ENCODE measurements around the gene ROBO4.

The ROBO4 gene

DNA sequence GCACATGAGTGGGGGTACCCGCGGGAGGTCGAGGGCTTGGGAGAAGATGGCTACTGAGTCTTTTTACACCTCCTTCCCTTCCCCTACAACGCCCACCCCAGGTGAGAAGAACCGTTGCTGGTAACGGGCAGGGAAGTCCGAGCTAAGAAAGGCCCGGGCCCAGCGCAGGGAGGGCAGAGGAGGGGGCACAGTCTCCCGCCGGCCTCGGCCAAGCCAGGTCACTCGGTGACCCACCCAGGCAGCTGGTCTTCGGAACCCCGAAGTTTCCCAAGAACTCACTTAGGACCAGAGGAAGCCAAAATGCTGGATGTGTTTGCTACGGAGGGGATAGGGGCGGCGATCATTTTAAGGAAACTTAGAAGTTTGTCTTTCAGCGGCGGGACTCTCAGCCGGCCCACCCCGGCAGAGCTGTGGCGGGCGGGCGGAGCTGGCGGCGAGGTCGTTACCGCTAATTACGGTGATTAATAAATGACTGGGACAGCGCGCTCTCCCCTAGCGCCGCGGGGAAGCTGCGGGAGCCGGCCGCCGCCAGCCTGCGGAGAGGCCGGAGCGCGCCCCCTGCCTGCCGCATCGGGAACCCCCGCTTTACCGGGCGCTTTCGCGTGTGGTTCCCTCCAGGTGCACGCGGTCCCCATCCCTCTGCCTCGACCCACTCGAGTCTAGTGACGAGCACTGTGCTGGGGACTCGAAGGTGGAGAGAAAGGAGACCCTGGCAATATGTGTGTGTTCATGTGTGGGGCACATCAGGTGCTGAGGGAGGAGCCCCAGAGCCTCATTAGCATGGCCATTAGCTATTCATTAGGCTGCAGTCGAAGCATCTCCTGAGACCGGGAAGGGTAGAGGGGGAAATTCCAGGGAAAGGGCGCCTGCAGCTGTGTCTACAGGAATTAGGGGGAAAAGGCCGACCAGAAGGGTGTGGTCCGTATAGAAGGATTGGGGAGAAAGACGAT lies 31.5 kb downstream of the ROBO4 start:
- H3K27ac ChIP-seq (ENCODE audit: low read length): no peak overlapping the region
- H3K4me2 ChIP-seq (ENCODE audit: low read length): no peak overlapping the region
- no peaks in the 10 kb centered on the region for H3K9me3 ChIP-seq (ENCODE audit: insufficient read depth, low read length)
- no peaks in the 10 kb centered on the region for H3K4me1 ChIP-seq (ENCODE audit: low read length)
- no peak for TF ChIP-seq EZH2phosphoT487 (IDR thresholded peaks at IDR 0.05; ENCODE audit: low read depth)
- TF ChIP-seq, protein P1, sequence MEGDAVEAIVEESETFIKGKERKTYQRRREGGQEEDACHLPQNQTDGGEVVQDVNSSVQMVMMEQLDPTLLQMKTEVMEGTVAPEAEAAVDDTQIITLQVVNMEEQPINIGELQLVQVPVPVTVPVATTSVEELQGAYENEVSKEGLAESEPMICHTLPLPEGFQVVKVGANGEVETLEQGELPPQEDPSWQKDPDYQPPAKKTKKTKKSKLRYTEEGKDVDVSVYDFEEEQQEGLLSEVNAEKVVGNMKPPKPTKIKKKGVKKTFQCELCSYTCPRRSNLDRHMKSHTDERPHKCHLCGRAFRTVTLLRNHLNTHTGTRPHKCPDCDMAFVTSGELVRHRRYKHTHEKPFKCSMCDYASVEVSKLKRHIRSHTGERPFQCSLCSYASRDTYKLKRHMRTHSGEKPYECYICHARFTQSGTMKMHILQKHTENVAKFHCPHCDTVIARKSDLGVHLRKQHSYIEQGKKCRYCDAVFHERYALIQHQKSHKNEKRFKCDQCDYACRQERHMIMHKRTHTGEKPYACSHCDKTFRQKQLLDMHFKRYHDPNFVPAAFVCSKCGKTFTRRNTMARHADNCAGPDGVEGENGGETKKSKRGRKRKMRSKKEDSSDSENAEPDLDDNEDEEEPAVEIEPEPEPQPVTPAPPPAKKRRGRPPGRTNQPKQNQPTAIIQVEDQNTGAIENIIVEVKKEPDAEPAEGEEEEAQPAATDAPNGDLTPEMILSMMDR (IDR thresholded peaks at IDR 0.05; ENCODE audit: low read depth, low read length): no peak
- no peak overlapping the region for H3K4me3 ChIP-seq (ENCODE audit: low read length)
- no peaks in the 10 kb centered on the region for H4K20me1 ChIP-seq (ENCODE audit: insufficient read depth, low read length)
- H3K79me2 ChIP-seq (ENCODE audit: low read length): no peaks in the 10 kb centered on the region
- H3K27me3 ChIP-seq (ENCODE audit: low read depth, low read length): peaks cover 4% of the 10 kb centered on the region; the same call in 1 of the 2 replicates
- no peak overlapping the region for H3K9ac ChIP-seq (ENCODE audit: low read length)
- no peak overlapping the region for H2AFZ ChIP-seq (ENCODE audit: low read depth, low read length)
- no peaks in the 10 kb centered on the region for H3K36me3 ChIP-seq (replicated peaks; ENCODE audit: low read depth, low read length)

DNA sequence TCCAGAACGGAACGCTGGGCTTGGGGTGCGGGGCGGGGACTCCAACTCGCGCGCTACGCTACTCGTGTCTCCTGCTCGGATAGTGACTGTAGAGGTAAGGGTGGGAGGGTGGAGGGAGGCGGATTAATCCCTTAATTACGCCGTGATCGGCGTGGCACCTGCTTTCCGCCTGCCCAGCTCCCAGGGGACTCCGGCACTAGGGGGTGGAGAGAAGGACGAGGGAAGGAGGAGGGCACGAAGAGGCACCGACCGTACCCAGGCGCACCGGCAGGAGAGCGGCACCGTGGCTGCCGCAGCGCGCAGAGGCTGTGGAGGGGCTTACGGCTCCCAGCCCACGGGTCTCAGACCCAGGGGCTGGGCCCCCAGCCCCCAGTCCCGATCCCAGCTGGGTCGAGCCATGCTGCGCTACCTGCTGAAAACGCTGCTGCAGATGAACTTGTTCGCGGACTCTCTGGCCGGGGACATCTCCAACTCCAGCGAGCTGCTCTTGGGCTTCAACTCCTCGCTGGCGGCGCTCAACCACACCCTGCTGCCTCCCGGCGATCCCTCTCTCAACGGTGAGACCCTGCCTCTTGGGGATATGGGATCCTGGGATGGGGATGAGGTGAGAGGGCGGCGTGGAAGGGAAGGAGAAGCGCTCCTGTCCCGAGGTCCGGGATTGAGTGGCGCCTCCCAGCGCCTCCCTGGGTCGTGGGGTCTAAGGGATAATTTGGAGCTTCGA lies 32.3 kb downstream of the ROBO4 start, which contains the start of gene ROBO3:
TSS of gene ROBO3 (plus strand) at position 252 of the 721 bp plus-strand sequence. CDS start at position 398, 146 bp downstream.
- Histone ChIP-seq H2AFZ (ENCODE audit: low read depth, low read length) (no peak within 1 kb of the TSS), H3K4me1 (ENCODE audit: low read length) (no peaks in the 10 kb centered on the region), H3K36me3 (replicated peaks; ENCODE audit: low read depth, low read length) (no peaks in the 10 kb centered on the region), H3K27me3 (ENCODE audit: low read depth, low read length) (peaks cover 4% of the 10 kb centered on the region; the same call in 1 of the 2 replicates), H3K9me3 (ENCODE audit: insufficient read depth, low read length) (no peaks in the 10 kb centered on the region), H3K79me2 (ENCODE audit: low read length) (no peaks in the 10 kb centered on the region), H3K4me3 (ENCODE audit: low read length) (no peak within 1 kb of the TSS), H3K4me2 (ENCODE audit: low read length) (no peak within 1 kb of the TSS), H3K9ac (ENCODE audit: low read length) (no peak within 1 kb of the TSS), H3K27ac (ENCODE audit: low read length) (no peak within 1 kb of the TSS), H4K20me1 (ENCODE audit: insufficient read depth, low read length) (no peaks in the 10 kb centered on the region)
- TF ChIP-seq, protein P1 (IDR thresholded peaks at IDR 0.05; ENCODE audit: low read depth, low read length): no peak
- no peak for TF ChIP-seq EZH2phosphoT487 (IDR thresholded peaks at IDR 0.05; ENCODE audit: low read depth)

DNA sequence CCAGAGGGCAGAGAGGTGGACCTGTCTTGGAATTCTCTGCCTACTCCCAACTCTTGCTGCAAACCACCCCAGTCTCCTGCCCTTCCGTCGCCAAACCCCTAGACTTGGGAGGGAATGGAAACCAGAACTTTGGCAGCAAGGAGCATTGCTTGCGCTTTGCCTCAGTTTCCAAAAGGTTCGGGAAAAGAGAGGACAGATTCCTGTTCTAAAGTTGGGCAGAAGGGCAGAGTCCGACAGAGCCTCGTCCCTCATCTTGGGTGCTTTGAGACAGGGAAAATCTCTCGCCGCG lies 32.8 kb downstream of the ROBO4 start:
- H3K27me3 ChIP-seq (ENCODE audit: low read depth, low read length): peaks cover 4% of the 10 kb centered on the region; the same call in 1 of the 2 replicates
- H3K27ac ChIP-seq (ENCODE audit: low read length): no peak overlapping the region
- H3K36me3 ChIP-seq (replicated peaks; ENCODE audit: low read depth, low read length): no peaks in the 10 kb centered on the region

More for the DNA sequence above, 32.8 kb downstream of the ROBO4 start:
- H3K9me3 ChIP-seq (ENCODE audit: insufficient read depth, low read length): no peaks in the 10 kb centered on the region
- no peak overlapping the region for H2AFZ ChIP-seq (ENCODE audit: low read depth, low read length)
- no peak overlapping the region for H3K4me2 ChIP-seq (ENCODE audit: low read length)
- no peak overlapping the region for H3K9ac ChIP-seq (ENCODE audit: low read length)
- TF ChIP-seq, protein P1 (IDR thresholded peaks at IDR 0.05; ENCODE audit: low read depth, low read length): no peak
- TF ChIP-seq EZH2phosphoT487 (IDR thresholded peaks at IDR 0.05; ENCODE audit: low read depth): no peak
- H3K4me1 ChIP-seq (ENCODE audit: low read length): no peaks in the 10 kb centered on the region
- H3K79me2 ChIP-seq (ENCODE audit: low read length): no peaks in the 10 kb centered on the region
- H4K20me1 ChIP-seq (ENCODE audit: insufficient read depth, low read length): no peaks in the 10 kb centered on the region
- H3K4me3 ChIP-seq (ENCODE audit: low read length): no peak overlapping the region
